HG03045 (cell line): Measurements from ENCODE around the gene CLIC1.
"Not testable (repeated sequence)": the region's sequence is repeated elsewhere in the genome, so short reads cannot be mapped to it uniquely, and the experiment has no call there.

Source experiments
- ATAC-seq: cut with Tn5 transposase; IDR thresholded peaks from one replicate; pipeline ENCODE4 v1.9.1; 2021; ENCODE audit warnings: mild to moderate bottlenecking, moderate library complexity; ENCODE audit not compliant: unreplicated experiment

CLIC1 gene

GRCh38 chr6:31723980-31724691 is 12.2 kb downstream of the CLIC1 start:
- ATAC-seq, result no peak

GRCh38 chr6:31723245-31723979 is 12.9 kb downstream of the CLIC1 start, which contains the start of gene MPIG6B:
MPIG6B (plus strand) TSS chr6:31723373; CDS start chr6:31723384, 11 bp downstream.
- ATAC-seq, result no peak

- no peak for ATAC-seq
These were observed 14.2 kb downstream of the CLIC1 start for GRCh38 chr6:31722173-31722572.

- ATAC-seq, result no peak
These were observed 14.8 kb downstream of the CLIC1 start, which contains the start of gene LY6G6C for GRCh38 chr6:31721351-31722020. LY6G6C (minus strand) TSS chr6:31721746; CDS start chr6:31721679, 67 bp downstream.

- ATAC-seq, result no peak
These were observed 16.0 kb downstream of the CLIC1 start for GRCh38 chr6:31720196-31720770.

- ATAC-seq, result no peak
These were observed 17.3 kb downstream of the CLIC1 start for GRCh38 chr6:31719001-31719400.

GRCh38 chr6:31718265-31718664 is 18.1 kb downstream of the CLIC1 start:
- ATAC-seq, result no peak

- no peak for ATAC-seq
These were observed 18.7 kb downstream of the CLIC1 start for GRCh38 chr6:31717499-31718222.

GRCh38 chr6:31715022-31715958 is 21.0 kb downstream of the CLIC1 start, which contains the start of gene LY6G6D:
LY6G6D (plus strand) TSS chr6:31715348; CDS start chr6:31715356, 8 bp downstream.
- ATAC-seq, result no peak

- ATAC-seq, result no peak
These were observed 22.2 kb downstream of the CLIC1 start for GRCh38 chr6:31713991-31714684.

GRCh38 chr6:31713465-31713864 is 22.9 kb downstream of the CLIC1 start:
- no peak for ATAC-seq

GRCh38 chr6:31712296-31712695 is 24.0 kb downstream of the CLIC1 start:
- ATAC-seq, result no peak

- ATAC-seq, result no peak
These were observed 25.1 kb downstream of the CLIC1 start for GRCh38 chr6:31711233-31711632.

- ATAC-seq, result no peak
These were observed 25.7 kb downstream of the CLIC1 start for GRCh38 chr6:31710523-31711219.

- ATAC-seq, result not testable (repeated sequence)
These were observed 27.2 kb downstream of the CLIC1 start for GRCh38 chr6:31709157-31709556.

- ATAC-seq, result no peak
These were observed 28.1 kb downstream of the CLIC1 start for GRCh38 chr6:31708224-31708623.

- no peak for ATAC-seq
These were observed 28.6 kb downstream of the CLIC1 start for GRCh38 chr6:31707701-31708100.

GRCh38 chr6:31706599-31706998 is 29.7 kb downstream of the CLIC1 start, which contains the start of gene LY6G6F:
LY6G6F (plus strand) TSS chr6:31706866; CDS start chr6:31706907, 41 bp downstream.
- no peak for ATAC-seq
